Measurements from ENCODE around the gene ACTN1.
"Not testable (repeated sequence)": the region's sequence is repeated elsewhere in the genome, so short reads cannot be mapped to it uniquely, and the experiment has no call there.

The ACTN1 gene

DNA sequence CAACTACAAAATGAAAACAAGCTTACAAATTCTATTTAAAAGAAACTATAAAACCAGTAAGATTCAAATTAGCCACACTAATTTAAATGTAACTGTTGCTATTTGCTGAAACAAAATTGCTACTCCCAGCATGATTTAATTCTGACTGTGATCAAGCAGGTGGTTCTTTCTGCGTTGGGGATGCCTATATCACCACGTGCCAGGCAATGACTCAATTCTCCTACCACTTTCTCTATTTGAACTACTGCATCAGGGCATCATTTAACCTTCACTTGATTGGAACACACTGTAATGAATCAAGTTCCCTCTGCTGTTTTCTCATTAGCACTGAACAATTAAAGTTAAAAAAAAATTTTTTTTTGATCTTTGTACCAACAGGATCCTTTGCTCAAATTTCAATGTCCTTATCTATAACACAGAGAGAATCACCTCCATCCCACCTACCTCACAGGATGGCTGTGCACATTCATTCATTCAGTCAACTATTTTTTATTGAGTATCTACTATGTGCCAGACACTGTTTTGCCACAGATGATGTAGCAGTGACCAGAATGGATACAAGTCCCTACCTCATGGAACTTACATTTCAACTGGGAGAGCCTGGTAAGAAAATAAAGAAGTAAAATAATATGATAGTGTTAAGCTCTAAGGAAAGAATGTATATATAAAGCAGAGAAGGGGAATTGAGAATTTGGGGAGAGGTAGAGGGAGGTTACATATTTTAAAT is 8.0 kb upstream of the ACTN1 start:
- DNase-seq (ENCODE audit: low read depth) = peak; percentile 50

DNA sequence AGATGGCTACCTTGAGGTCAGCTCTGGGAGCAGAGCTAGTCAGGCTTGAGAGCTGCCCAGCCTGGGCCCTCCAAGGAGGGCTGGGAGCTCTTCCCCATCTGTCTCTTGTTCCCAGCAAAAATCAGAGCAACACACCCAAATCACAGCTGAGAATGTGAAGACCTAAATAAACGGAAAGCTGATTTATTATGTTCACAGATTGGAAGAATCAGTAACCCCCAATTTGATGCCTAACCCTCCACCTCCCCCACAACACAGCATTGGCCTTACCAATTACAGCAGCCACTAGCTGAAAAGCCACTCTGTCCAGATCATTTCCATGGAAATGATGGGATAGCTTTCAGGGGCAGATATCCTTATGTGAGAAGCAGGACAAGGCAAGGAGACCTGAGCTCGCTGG is 7.1 kb upstream of the ACTN1 start:
- no peak for DNase-seq (ENCODE audit: low read depth)

GRCh38 chr14:68984686-68985085 is 5.6 kb upstream of the ACTN1 start:
- no peak for DNase-seq (ENCODE audit: low read depth)

DNA sequence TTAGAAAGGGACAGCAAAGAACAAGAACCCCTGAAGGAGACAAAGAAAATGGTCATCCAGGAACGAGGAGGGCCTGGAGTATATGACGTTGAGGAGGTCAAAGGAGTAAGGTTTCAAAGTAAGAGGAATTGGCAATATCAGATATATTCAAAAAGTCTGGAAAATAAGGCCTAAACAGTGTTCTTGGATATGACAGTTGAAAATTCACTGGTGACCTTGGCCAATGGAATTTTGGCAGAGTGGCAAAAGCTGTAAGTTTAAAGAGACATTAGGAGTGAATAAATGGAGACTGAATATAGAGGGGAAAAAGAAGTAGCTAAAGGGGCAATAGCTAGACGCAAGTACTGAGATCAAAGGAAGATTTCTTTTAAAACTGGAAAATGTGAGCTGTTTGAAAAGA is 4.1 kb upstream of the ACTN1 start:
- no peak for DNase-seq (ENCODE audit: low read depth)

DNA sequence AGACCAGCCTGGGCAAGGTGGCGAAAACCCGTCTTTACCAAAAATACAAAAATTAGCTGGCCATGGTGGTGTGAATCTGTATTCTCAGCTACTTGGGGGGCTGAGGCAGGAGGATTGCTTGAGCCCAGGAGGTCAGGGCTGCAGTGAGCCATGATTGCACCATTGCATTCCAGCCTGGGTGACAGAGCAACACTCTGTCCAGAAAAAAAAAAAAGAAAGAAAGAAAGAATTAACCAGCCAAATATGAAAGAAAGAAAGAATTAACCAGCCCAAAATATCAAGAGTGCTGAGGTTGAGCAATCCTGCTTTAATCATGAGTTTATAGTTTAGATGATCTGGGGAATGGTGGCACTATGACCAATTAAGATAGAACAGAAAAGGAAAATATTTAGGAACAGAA is 3.5 kb upstream of the ACTN1 start:
- DNase-seq (ENCODE audit: low read depth) = no peak

DNA sequence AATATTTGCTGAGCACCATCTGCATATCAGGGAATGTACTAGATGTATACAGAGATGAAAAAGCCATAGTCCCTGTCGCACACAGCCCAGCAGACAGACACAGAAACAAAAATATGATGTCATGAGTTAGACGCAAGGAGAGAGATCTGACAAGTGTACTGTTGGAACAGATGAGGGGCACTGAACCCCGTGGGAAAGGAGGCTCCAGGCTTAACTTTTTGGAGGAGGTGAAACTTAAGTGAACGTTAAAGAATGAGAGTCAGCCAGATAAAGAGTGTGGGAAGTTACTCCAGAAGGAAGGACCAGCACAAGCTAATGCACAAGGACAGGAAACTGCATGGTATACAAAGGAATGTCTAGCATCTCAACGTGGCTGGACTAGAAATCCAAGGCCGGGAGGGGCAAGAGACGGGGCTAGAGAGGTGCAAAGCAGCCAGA is 2.5 kb upstream of the ACTN1 start:
- peak; percentile 82 for DNase-seq (ENCODE audit: low read depth)

- DNase-seq (ENCODE audit: low read depth) = no peak
Observed at GRCh38 chr14:68981139-68981538, 2.0 kb upstream of the ACTN1 start.

DNA sequence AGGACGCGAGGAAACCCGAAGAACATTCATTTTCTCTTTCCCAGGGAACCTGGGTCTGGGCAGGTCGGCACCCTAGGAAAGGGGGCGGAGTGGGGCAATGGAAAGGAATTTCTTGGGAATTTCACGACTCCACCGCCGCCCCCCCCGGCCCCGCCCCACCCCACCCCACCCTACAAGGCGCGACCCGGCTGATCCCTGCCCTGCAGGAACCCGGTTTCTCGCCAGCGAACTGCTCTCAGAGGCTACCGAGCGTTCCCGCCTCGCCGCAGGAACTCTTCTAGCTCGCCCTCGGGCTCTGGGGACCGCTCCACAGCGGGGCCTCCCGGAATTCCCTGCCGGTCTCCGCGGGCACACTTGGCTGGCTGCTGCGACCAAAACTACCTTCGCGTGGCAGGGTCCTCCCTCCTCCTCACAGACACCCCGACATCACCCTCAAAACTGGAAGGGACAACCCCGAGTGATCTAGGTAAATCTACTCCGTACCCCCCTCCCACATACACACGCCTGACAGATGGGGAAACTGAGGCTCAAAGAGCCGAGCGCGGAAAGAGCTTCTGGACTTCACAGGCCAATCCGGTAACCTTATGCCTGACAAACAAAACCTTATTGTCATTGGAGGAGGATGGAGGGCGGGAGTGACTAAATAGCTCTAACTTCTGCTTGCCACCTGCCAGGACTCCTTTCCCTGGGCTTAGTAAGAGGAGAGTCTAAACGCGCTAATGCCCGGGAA is 785 bp upstream of the ACTN1 start:
- no peak for DNase-seq (ENCODE audit: low read depth)

- peak; percentile 47 for DNase-seq (ENCODE audit: low read depth)
Observed at GRCh38 chr14:68978172-68978911, 760 bp downstream of the ACTN1 start.

GRCh38 chr14:68977718-68978171 is 1.4 kb downstream of the ACTN1 start:
- DNase-seq (ENCODE audit: low read depth) = peak; percentile 84

DNA sequence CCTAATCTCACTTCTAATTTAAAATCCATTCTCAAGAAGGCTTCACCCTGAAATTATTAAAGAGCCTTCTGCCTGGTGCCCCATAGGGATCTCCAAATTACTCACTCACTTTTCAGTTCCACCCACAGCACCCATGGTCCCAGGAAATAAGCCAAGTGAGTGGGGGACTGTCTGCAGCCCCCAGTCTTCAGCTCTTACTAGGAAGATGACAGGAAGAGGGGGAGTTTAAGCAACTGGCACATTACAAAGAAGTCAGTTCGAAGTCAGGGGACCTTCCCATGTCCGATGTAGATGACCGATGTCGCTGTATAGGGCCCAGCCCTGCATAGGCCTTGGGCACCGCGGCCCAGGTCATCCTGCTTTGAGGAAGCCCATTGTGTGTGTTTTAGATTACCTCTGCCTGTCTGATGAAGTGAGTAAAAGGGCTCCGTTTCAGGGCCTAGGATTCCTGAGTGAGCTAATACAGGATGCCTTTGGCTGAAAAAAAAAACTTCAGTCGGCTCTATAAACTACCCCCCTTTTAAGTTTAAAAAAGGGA is 1.9 kb downstream of the ACTN1 start:
- DNase-seq (ENCODE audit: low read depth) = no peak

- no peak for DNase-seq (ENCODE audit: low read depth)
Observed at GRCh38 chr14:68976160-68977067, 2.7 kb downstream of the ACTN1 start.

DNA sequence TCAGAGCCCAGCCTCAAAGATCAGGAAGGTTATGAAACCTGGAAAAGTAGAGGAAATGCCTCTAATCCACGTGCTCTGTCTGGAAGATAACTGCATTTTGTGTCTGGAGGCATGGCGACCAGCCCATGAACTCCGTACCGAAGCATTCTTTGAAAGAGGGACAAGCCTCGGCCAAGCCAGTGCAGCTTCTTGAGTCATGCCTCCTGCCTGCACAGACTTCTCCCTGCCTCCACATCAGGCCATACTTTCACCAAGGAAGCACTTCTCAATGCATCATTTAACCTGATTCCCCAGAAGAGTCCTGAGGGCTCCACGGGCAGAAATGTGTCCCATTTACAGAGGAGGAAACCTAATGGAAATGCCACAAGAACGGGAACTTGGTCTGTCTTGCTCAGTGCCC is 3.4 kb downstream of the ACTN1 start:
- DNase-seq (ENCODE audit: low read depth) = peak; percentile 88

- no peak for DNase-seq (ENCODE audit: low read depth)
Observed at GRCh38 chr14:68974759-68975347, 4.2 kb downstream of the ACTN1 start.

DNA sequence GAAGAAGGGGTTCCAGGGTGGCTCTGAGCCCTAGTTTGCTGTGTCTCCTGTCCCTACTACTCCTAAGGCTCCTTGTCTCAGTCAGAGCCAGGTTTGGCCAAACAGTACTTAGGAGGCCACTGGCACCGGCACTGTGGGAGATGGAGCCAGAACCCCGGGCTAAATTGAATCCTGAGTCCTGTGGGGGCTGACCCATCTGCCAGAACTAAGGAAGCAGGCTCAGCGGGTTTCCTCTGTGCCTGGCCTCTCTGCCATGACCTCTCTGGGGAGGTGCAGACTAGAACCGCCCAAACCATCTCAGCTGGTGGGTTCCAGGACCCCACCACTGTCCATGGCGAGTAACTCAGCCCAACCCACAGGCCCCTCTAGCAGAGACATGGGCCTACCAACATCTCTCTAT is 5.5 kb downstream of the ACTN1 start:
- no peak for DNase-seq (ENCODE audit: low read depth)

DNA sequence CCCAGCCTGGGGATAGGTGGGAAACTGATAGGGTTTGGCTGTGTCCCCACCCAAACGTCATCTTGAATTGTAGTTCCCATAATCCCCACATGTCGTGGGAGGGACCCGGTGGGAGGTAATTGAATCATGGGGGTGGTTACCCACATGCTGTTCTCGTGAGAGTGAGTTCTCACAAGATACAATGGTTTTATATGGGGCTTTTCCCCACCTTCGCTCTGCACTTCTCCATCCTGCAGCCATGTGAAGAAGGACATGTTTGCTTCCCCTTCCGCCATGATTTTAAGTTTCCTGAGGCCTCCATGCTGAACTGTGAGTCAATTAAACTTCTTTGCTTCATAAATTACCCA is 5.9 kb downstream of the ACTN1 start:
- not testable (repeated sequence) for DNase-seq (ENCODE audit: low read depth)

GRCh38 chr14:68972507-68973218 is 6.4 kb downstream of the ACTN1 start:
- peak; percentile 77 for DNase-seq (ENCODE audit: low read depth)

DNA sequence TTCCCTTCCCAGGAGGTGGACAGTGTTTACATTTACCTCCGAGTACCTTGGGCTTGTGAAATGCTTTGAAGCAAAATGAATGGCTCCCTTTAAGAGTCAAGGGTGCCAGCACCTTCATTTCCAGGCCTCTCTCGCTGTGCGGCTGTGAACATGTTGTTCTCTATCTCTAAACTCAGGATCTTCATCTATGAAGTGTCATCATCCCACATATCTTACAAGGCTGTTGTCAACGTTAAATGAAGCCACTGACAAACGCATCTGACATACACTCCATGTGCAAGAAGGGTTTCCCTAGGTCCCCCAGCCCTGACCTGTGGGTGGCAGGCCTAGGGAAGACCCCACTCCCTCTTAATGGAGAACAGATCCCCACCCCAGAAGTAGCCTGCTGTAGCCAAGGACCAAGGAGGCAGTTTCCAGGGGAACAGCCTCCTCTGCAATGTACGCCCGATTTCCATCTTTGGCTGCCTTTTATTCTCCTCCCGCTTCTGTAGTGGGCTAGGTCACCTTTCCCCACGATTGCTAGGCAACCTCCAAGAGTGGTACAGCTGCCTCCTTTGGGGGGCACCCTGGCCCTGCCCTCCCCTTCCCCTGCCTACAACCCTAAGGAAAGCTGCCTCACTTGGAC is 7.6 kb downstream of the ACTN1 start:
- DNase-seq (ENCODE audit: low read depth) = no peak

- DNase-seq (ENCODE audit: low read depth) = no peak
Observed at GRCh38 chr14:68970736-68971135, 8.4 kb downstream of the ACTN1 start.

- DNase-seq (ENCODE audit: low read depth) = no peak
Observed at GRCh38 chr14:68970038-68970612, 9.0 kb downstream of the ACTN1 start.
